Liver (tissue), 9 donors: Measurements from ENCODE around the gene DMXL2. TPM values are rescaled to one million over a fixed set of nuclear protein-coding genes. Genes with fewer than 3 reads are reported as not detected.

Source experiments
- DNase-seq: peaks from one replicate; pipeline ENCODE4 v3.0.0-alpha.2; 2017; ENCODE audit warnings: low spot score
- H3K27ac ChIP-seq, 2 donors: one replicate each; pipeline ENCODE4 v1.7.0; 2013; ENCODE audit warnings: inconsistent platforms in 2 of 2, low read length in 2 of 2, control low read depth in 1 of 2, low read depth in 1 of 2, mild to moderate bottlenecking in 1 of 2
- H3K27me3 ChIP-seq, 4 donors: one replicate each; pipeline versions ENCODE4 v1.6.1 to v1.7.0; 2013; ENCODE audit warnings: low read length in 3 of 4, inconsistent platforms in 1 of 4, mild to moderate bottlenecking in 1 of 4, moderate library complexity in 1 of 4; ENCODE audit not compliant: control insufficient read depth in 4 of 4, insufficient read depth in 4 of 4
- H3K36me3 ChIP-seq, 4 donors: one replicate each; pipeline versions ENCODE4 v1.6.1 to v1.7.0; 2013; ENCODE audit warnings: low read length in 3 of 4, mild to moderate bottlenecking in 3 of 4, low read depth in 1 of 4, moderate library complexity in 1 of 4; ENCODE audit not compliant: control insufficient read depth in 4 of 4, insufficient read depth in 3 of 4
- H3K4me1 ChIP-seq, 4 donors: one replicate each; pipeline versions ENCODE4 v1.6.1 to v1.7.0; 2013; ENCODE audit warnings: low read length in 3 of 4, mild to moderate bottlenecking in 3 of 4, moderate library complexity in 1 of 4; ENCODE audit not compliant: control insufficient read depth in 4 of 4, insufficient read depth in 4 of 4
- H3K4me3 ChIP-seq, 3 donors: one replicate each; pipeline versions ENCODE4 v1.6.1 to v1.7.0; 2013; ENCODE audit warnings: low read length in 3 of 3, control low read depth in 1 of 3, low read depth in 1 of 3, mild to moderate bottlenecking in 1 of 3
- H3K9ac ChIP-seq, 2 donors: one replicate each; pipeline ENCODE4 v1.7.0; 2013; ENCODE audit warnings: low read length in 2 of 2, mild to moderate bottlenecking in 2 of 2, moderate library complexity in 2 of 2, control low read depth in 1 of 2, low read depth in 1 of 2
- H3K9me3 ChIP-seq, 4 donors: one replicate each; pipeline versions ENCODE4 v1.6.1 to v1.7.0; 2013; ENCODE audit warnings: low read length in 3 of 4; ENCODE audit not compliant: control insufficient read depth in 4 of 4
- ATF3 ChIP-seq: IDR thresholded peaks from 2 replicates; pipeline ENCODE4 v1.6.1; 2016; ENCODE audit warnings: antibody characterized with exemption
- FOXA1 ChIP-seq: IDR thresholded peaks from 2 replicates; pipeline ENCODE4 v1.6.1; 2016; ENCODE audit warnings: antibody characterized with exemption
- HNF4A ChIP-seq, 2 donors: conservative IDR thresholded peaks; 2 replicates each; pipeline ENCODE4 v1.6.1; 2016; ENCODE audit warnings: antibody characterized with exemption in 2 of 2, mild to moderate bottlenecking in 2 of 2
- HNF4G ChIP-seq: IDR thresholded peaks from 2 replicates; pipeline ENCODE4 v1.6.1; 2016; ENCODE audit warnings: antibody characterized with exemption
- JUND ChIP-seq, 2 donors: IDR thresholded peaks; 2 replicates each; pipeline ENCODE4 v1.6.1; 2016; ENCODE audit warnings: antibody characterized with exemption in 2 of 2
- NR2F2 ChIP-seq: IDR thresholded peaks from 2 replicates; pipeline ENCODE4 v1.6.1; 2016; ENCODE audit warnings: antibody characterized with exemption
- RAD21 ChIP-seq, 2 donors: IDR thresholded peaks; 2 replicates each; pipeline ENCODE4 v1.6.1; 2016; ENCODE audit warnings: antibody characterized with exemption in 2 of 2, mild to moderate bottlenecking in 2 of 2
- REST ChIP-seq: IDR thresholded peaks from 2 replicates; pipeline ENCODE4 v1.6.1; 2016; ENCODE audit warnings: antibody characterized with exemption, mild to moderate bottlenecking
- RXRA ChIP-seq, 2 donors: IDR thresholded peaks; 2 replicates each; pipeline ENCODE4 v1.6.1; 2017 to 2018; ENCODE audit warnings: antibody characterized with exemption in 2 of 2, mild to moderate bottlenecking in 1 of 2
- SP1 ChIP-seq: IDR thresholded peaks from 2 replicates; pipeline ENCODE4 v1.6.1; 2018; ENCODE audit warnings: antibody characterized with exemption, mild to moderate bottlenecking
- YY1 ChIP-seq: IDR thresholded peaks from 2 replicates; pipeline ENCODE4 v1.6.1; 2016; ENCODE audit warnings: antibody characterized with exemption, mild to moderate bottlenecking
- ZBTB33 ChIP-seq: IDR thresholded peaks from 2 replicates; pipeline ENCODE4 v1.6.1; 2016; ENCODE audit warnings: antibody characterized with exemption
- WGBS: extraction: QIAGEN DNeasy Blood & Tissue Kit; methylation state at CpG from one replicate; pipeline ENCODE4 v1.1.7; 2013; 5-methylcytosine and 5-hydroxymethylcytosine counted together
- polyA plus RNA-seq, 2 donors: library from polyadenylated mRNA; stranded (reverse) in 1 of 2; unstranded in 1 of 2; fragments of 200-250 nt in 1 of 2; fragments of >200 nt in 1 of 2; fragmentation: Nextera tagmentation in 1 of 2; extraction: Ambion mirVana in 1 of 2; gene quantifications; one replicate each; pipeline versions ENCODE4 v1.2.1 to v1.2.3, GENCODE V29; 2013 to 2015
- total RNA-seq, 2 donors: library from RNA; depleted of rRNA; stranded (reverse); fragments of >200 nt; gene quantifications; one replicate each; pipeline ENCODE4 v1.2.3, GENCODE V29; 2014
- TF ChIP-seq, protein P1 (sequence below): IDR thresholded peaks from 2 replicates; pipeline ENCODE4 v1.6.1; 2016; ENCODE audit warnings: antibody characterized with exemption
- TF ChIP-seq, protein P2 (sequence below): fragments of 150-350 bp; IDR thresholded peaks from 2 replicates; pipeline ENCODE4 v1.5.1; 2017; ENCODE audit warnings: improper control_type of control experiment, low read depth, low read length; ENCODE audit not compliant: missing input control
- donor health status: healthy.
- donor health status: healthy.
- donor health status: healthy.
- donor health status: healthy.
- donor health status: healthy.

DMXL2 gene
- total and polyA plus RNA-seq, 4 donors, result 3.4 to 58.5 (median 17.6) TPM

DNA sequence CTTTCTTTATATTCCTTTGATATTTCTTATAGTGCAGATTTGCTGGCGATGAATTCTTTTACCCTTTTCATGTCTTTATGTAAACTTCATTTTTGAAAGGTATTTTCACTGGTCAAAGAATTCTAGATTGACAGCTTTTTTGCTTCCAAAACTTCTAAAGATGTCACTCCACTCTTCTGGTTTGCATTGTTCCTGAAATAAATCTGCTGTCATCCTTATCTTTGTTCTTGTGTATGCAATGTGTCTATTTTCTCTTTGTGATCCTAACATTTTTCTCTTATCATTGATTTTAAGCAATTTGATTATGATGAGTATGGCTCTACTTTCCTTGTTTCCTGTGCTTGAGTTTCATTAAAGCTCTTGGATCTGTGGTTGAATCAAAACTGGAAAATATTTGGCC is 177.8 kb downstream of the DMXL2 start:
- H3K27me3 ChIP-seq, result no peaks in the 10 kb centered on the region
- no peak for TF ChIP-seq REST
- no peak for TF ChIP-seq JUND (IDR thresholded peaks at IDR 0.05)
- no peak for TF ChIP-seq YY1
- TF ChIP-seq RAD21 (IDR thresholded peaks at IDR 0.05), result no peak
- TF ChIP-seq SP1, result no peak
- TF ChIP-seq, protein P1, sequence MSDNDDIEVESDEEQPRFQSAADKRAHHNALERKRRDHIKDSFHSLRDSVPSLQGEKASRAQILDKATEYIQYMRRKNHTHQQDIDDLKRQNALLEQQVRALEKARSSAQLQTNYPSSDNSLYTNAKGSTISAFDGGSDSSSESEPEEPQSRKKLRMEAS, result no peak
- TF ChIP-seq ZBTB33, result no peak
- no peak for TF ChIP-seq NR2F2
- TF ChIP-seq HNF4G, result no peak
- TF ChIP-seq, protein P2, sequence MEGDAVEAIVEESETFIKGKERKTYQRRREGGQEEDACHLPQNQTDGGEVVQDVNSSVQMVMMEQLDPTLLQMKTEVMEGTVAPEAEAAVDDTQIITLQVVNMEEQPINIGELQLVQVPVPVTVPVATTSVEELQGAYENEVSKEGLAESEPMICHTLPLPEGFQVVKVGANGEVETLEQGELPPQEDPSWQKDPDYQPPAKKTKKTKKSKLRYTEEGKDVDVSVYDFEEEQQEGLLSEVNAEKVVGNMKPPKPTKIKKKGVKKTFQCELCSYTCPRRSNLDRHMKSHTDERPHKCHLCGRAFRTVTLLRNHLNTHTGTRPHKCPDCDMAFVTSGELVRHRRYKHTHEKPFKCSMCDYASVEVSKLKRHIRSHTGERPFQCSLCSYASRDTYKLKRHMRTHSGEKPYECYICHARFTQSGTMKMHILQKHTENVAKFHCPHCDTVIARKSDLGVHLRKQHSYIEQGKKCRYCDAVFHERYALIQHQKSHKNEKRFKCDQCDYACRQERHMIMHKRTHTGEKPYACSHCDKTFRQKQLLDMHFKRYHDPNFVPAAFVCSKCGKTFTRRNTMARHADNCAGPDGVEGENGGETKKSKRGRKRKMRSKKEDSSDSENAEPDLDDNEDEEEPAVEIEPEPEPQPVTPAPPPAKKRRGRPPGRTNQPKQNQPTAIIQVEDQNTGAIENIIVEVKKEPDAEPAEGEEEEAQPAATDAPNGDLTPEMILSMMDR, result no peak
- TF ChIP-seq RXRA (IDR thresholded peaks at IDR 0.05), result no peak
- no peak for TF ChIP-seq HNF4A (conservative IDR thresholded peaks at IDR 0.05)
- TF ChIP-seq ATF3, result no peak
- no peaks in the 10 kb centered on the region for H3K9me3 ChIP-seq
- peaks cover 0 to 13% (median 9%) of the 10 kb centered on the region in 4 donors for H3K36me3 ChIP-seq
- H3K4me1 ChIP-seq, result no peaks in the 10 kb centered on the region
- H3K4me3 ChIP-seq, result no peak overlapping the region
- no peak for DNase-seq
- WGBS, result 97% methylated on average over 1 of the region's 1 CpG
- H3K27ac ChIP-seq, result no peak overlapping the region
- H3K9ac ChIP-seq, result no peak overlapping the region

GRCh38 chr15:51444112-51444511 is 178.5 kb downstream of the DMXL2 start:
- Histone ChIP-seq H3K4me1 (no peaks in the 10 kb centered on the region), H3K27ac (no peak overlapping the region), H3K9me3 (no peaks in the 10 kb centered on the region), H3K9ac (no peak overlapping the region), H3K36me3 (peaks cover 0 to 7% (median 2%) of the 10 kb centered on the region in 4 donors), H3K4me3 (no peak overlapping the region), H3K27me3 (no peaks in the 10 kb centered on the region)
- 98% methylated on average over 1 of the region's 1 CpG for WGBS
- no peak for DNase-seq
- TF ChIP-seq FOXA1 (no peak), ZBTB33 (no peak)
